Vagina (tissue), 2 donors: ENCODE results near the gene ZFYVE1. TPM values are rescaled to one million over a fixed set of nuclear protein-coding genes. Genes with fewer than 3 reads are reported as not detected.
"Not testable (repeated sequence)": the region's sequence is repeated elsewhere in the genome, so short reads cannot be mapped to it uniquely, and the experiment has no call there.

Experiments
- DNase-seq, 2 donors: peaks; one replicate each; pipeline ENCODE4 v3.0.0-alpha.2; 2017; ENCODE audit errors: extremely low spot score in 2 of 2
- H3K27ac ChIP-seq: fragments of 200-600 bp; sonication (generic); one replicate; pipeline ENCODE4 v1.5.1; 2019
- H3K27me3 ChIP-seq: fragments of 200-600 bp; sonication (generic); one replicate; pipeline ENCODE4 v1.5.1; 2019
- H3K36me3 ChIP-seq, 2 donors: fragments of 200-600 bp; sonication (generic); one replicate each; pipeline ENCODE4 v1.5.1; 2017 to 2019
- H3K4me1 ChIP-seq: fragments of 200-600 bp; sonication (generic); one replicate; pipeline ENCODE4 v1.5.1; 2019
- H3K4me3 ChIP-seq, 2 donors: fragments of 200-600 bp; sonication (generic); 1 replicate in 1 of 2; 2 replicates in 1 of 2; pipeline ENCODE4 v1.5.1; 2016 to 2019
- H3K9me3 ChIP-seq: fragments of 200-600 bp; sonication (generic); one replicate; pipeline ENCODE4 v1.5.1; 2019
- POLR2A ChIP-seq, 2 donors: fragments of 450-650 bp; IDR thresholded peaks; one replicate each; pipeline ENCODE4 v1.6.1; 2017; ENCODE audit warnings: antibody characterized with exemption in 2 of 2, mild to moderate bottlenecking in 2 of 2, moderate library complexity in 2 of 2
- POLR2AphosphoS5 ChIP-seq, 2 donors: sonication (generic); formaldehyde crosslinking; IDR thresholded peaks; one replicate each; pipeline ENCODE4 v1.9.0; 2017; ENCODE audit warnings: antibody characterized with exemption in 2 of 2, mild to moderate bottlenecking in 2 of 2, low read depth in 1 of 2; ENCODE audit not compliant: insufficient read depth in 1 of 2
- intact Hi-C: fragments of 100-400 bp; cut with DNase I; formaldehyde crosslinking; loops from one replicate; pipeline ENCODE4 v1.15.1; 2023
- total RNA-seq: library from RNA; depleted of rRNA; stranded (reverse); fragments of >200 nt; gene quantifications from one replicate; pipeline ENCODE4 v1.2.3, GENCODE V29; 2016
- TF ChIP-seq, protein P1 (sequence below), 3 experiments: fragments of 450-650 bp in 2 of 3; fragments of 200-600 bp in 1 of 3; sonication (generic) in 1 of 3; IDR thresholded peaks; one replicate each; pipeline ENCODE4 v1.5.1; 2017 to 2019; ENCODE audit warnings: antibody characterized with exemption in 3 of 3, mild to moderate bottlenecking in 2 of 3, moderate library complexity in 2 of 3

ZFYVE1 gene
- total RNA-seq, 1 donor from 2014 or later: 19.2 TPM

DNA sequence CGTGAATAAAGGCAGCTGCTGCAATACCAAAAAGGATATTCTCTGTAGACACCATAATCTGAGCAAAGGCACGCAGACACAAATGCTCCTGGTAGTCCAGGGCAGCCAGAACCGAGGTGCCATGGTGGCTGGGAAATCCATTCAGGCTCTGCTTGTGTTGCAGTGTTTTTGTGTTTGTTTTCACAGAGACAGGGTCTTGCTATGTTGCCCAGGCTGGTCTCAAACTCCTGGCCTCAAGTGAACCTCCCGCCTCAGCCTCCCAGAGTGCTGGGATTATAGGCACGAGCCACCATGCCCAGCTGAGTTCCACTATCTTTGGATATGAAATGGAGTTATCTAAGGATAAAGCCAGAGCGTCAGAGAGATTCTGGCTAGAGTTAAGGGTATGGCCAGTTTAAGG is 60.9 kb downstream of the ZFYVE1 start:
- TF ChIP-seq, protein P1, sequence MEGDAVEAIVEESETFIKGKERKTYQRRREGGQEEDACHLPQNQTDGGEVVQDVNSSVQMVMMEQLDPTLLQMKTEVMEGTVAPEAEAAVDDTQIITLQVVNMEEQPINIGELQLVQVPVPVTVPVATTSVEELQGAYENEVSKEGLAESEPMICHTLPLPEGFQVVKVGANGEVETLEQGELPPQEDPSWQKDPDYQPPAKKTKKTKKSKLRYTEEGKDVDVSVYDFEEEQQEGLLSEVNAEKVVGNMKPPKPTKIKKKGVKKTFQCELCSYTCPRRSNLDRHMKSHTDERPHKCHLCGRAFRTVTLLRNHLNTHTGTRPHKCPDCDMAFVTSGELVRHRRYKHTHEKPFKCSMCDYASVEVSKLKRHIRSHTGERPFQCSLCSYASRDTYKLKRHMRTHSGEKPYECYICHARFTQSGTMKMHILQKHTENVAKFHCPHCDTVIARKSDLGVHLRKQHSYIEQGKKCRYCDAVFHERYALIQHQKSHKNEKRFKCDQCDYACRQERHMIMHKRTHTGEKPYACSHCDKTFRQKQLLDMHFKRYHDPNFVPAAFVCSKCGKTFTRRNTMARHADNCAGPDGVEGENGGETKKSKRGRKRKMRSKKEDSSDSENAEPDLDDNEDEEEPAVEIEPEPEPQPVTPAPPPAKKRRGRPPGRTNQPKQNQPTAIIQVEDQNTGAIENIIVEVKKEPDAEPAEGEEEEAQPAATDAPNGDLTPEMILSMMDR (IDR thresholded peaks at IDR 0.05): no peak
- no peak for TF ChIP-seq POLR2A (IDR thresholded peaks at IDR 0.05)
- Histone ChIP-seq H3K4me1 (no peaks in the 10 kb centered on the region), H3K27ac (no peak overlapping the region), H3K27me3 (no peaks in the 10 kb centered on the region), H3K36me3 (peaks cover 0 to 12% of the 10 kb centered on the region in 2 donors), H3K4me3 (no peak overlapping the region), H3K9me3 (no peaks in the 10 kb centered on the region)
- intact Hi-C loops: no loop called here
- no peak for DNase-seq

DNA sequence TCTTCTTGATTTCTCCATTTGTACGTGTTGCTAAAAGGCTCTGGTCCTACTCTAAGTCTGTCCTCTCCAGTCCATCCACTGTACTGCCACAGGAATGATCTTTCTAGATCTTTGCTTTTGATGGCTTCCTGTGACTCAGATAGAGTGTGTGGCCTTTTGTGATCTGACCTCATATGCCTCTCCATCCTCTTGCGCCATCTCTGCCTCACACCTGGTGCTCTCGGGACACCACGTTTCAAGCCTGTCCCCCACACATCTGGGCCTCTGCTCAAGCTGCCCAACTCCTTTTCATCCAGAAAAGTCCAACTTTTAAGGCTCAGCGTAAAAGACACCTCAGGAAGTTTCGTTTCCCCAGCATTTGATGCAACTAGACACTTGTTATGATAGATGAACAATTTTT is 61.7 kb downstream of the ZFYVE1 start:
- H3K4me1 ChIP-seq: no peaks in the 10 kb centered on the region
- H3K9me3 ChIP-seq: no peaks in the 10 kb centered on the region
- H3K27ac ChIP-seq: no peak overlapping the region
- intact Hi-C loops: no loop called here
- peaks cover 0 to 4% of the 10 kb centered on the region in 2 donors for H3K36me3 ChIP-seq
- no peaks in the 10 kb centered on the region for H3K27me3 ChIP-seq
- no peak for TF ChIP-seq POLR2A (IDR thresholded peaks at IDR 0.05)
- TF ChIP-seq, protein P1 (IDR thresholded peaks at IDR 0.05): no peak
- no peak for TF ChIP-seq POLR2AphosphoS5 (IDR thresholded peaks at IDR 0.05; ENCODE audit: insufficient read depth in 1 of 2, low read depth in 1 of 2)
- no peak overlapping the region for H3K4me3 ChIP-seq
- DNase-seq: no peak

GRCh38 chr14:72962829-72963312 is 64.0 kb downstream of the ZFYVE1 start:
- Histone ChIP-seq H3K36me3 (peaks cover 0 to 15% of the 10 kb centered on the region in 2 donors), H3K27ac (no peak overlapping the region), H3K27me3 (no peaks in the 10 kb centered on the region), H3K9me3 (no peaks in the 10 kb centered on the region), H3K4me1 (no peaks in the 10 kb centered on the region), H3K4me3 (no peak overlapping the region)
- TF ChIP-seq, protein P1 (IDR thresholded peaks at IDR 0.05): no peak
- TF ChIP-seq POLR2A (IDR thresholded peaks at IDR 0.05) (no peak), POLR2AphosphoS5 (IDR thresholded peaks at IDR 0.05; ENCODE audit: insufficient read depth in 1 of 2, low read depth in 1 of 2) (no peak)
- DNase-seq: no peak
- intact Hi-C loops: no loop called here

DNA sequence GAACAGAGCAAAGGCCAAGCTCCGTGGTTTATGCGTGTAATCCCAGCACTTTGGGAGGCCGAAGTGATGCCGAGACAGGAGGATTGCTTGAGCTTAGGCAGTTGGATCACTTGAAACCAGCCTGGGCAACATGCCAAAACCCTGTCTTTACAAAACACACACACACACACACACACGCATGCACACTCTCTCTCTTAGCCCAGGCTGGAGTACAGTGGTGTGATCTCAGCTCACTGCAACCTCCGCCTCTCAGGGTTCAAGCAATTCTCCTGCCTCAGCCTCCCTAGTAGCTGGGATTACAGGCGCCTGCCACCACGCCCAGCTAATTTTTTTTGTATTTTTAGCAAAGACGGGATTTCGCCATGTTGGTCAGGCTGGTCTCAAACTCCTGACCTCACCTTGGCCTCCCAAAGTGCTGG is 64.6 kb downstream of the ZFYVE1 start:
- H3K4me1 ChIP-seq, DNase-seq, H3K9me3 ChIP-seq, H3K27ac ChIP-seq, intact Hi-C loops, H3K27me3 ChIP-seq, H3K4me3 ChIP-seq: not testable (repeated sequence)
- peaks cover 0 to 20% of the 10 kb centered on the region in 2 donors for H3K36me3 ChIP-seq

DNA sequence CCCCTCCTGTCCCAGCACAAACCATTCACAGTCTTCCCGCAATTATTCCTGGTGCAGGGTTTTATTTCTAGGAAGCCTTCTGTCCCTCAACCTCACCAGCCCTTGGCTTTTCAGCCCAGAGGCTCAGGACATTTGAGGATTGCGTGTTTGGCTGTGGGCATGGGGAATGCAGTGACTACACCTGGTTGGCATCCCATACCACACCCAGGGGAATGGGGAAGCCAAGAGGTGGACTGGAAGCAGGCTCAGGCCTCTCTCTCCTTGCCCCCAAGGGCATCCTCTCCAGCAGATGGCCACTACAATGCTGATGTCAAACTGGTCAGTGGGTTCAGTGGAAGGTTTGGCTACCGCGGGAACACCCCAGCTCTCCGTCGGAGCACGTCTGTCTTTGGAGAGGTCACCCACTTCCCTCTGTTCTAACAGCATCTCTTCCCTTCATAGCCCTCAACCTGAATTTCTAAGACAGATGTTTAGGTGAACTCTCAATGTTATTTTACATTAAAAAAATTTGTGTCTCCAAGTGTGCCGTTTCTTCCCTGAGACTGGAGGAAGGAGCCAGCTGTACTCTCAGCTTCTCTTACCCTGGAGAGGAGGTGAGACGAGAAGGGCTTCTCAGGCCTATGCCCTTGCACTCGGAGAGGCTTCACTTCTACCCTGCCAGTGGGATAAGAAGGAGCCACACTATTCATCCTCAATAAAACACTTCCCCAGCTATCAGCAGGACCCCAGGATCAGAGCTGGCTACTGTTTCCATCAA is 65.1 kb downstream of the ZFYVE1 start:
- intact Hi-C loops: no loop called here
- H3K9me3 ChIP-seq: no peaks in the 10 kb centered on the region
- TF ChIP-seq, protein P1 (IDR thresholded peaks at IDR 0.05): no peak
- TF ChIP-seq POLR2AphosphoS5 (IDR thresholded peaks at IDR 0.05; ENCODE audit: insufficient read depth in 1 of 2, low read depth in 1 of 2): no peak
- TF ChIP-seq POLR2A (IDR thresholded peaks at IDR 0.05): no peak
- no peak overlapping the region for H3K4me3 ChIP-seq
- H3K36me3 ChIP-seq: peaks cover 0 to 26% of the 10 kb centered on the region in 2 donors
- no peak overlapping the region for H3K27ac ChIP-seq
- no peaks in the 10 kb centered on the region for H3K4me1 ChIP-seq
- DNase-seq: no peak
- no peaks in the 10 kb centered on the region for H3K27me3 ChIP-seq

DNA sequence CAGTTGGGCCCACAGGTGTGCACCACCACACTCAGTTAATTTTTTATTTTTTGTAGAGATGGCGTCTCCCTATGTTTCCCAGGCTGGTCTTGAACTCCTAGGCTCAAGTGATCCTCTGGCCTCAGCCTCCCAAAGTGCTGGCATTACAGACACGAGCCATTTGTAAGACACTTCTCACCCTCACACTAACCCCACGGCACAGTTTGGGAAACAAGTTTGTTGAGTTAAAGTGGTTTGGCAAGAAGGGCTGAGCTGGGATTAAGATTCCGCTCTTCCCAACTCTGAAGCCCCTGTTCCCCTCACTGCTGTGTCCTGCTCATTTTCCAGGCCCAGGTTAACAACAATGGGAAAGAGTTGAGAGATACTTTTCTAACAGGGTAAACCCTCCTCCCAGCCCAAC is 65.9 kb downstream of the ZFYVE1 start:
- H3K4me1 ChIP-seq, H3K4me3 ChIP-seq, intact Hi-C loops, DNase-seq, H3K9me3 ChIP-seq, H3K27me3 ChIP-seq, H3K27ac ChIP-seq: not testable (repeated sequence)
- H3K36me3 ChIP-seq: peaks cover 0 to 26% of the 10 kb centered on the region in 2 donors
